Suprapubic skin (tissue), 4 donors: ENCODE data around the gene TYW1. TPM values are rescaled to one million over a fixed set of nuclear protein-coding genes. Genes with fewer than 3 reads are reported as not detected.
"Not testable (repeated sequence)": the region's sequence is repeated elsewhere in the genome, so short reads cannot be mapped to it uniquely, and the experiment has no call there.

ENCODE experiments used
- DNase-seq, 2 donors: peaks; one replicate each; pipeline ENCODE4 v3.0.0-alpha.2; 2019; ENCODE audit warnings: low spot score in 2 of 2
- H3K27ac ChIP-seq: fragments of 200-600 bp; sonication (generic); one replicate; pipeline ENCODE4 v1.5.1; 2019
- H3K27me3 ChIP-seq: fragments of 200-600 bp; sonication (generic); one replicate; pipeline ENCODE4 v1.5.1; 2019
- H3K36me3 ChIP-seq: fragments of 200-600 bp; sonication (generic); one replicate; pipeline ENCODE4 v1.5.1; 2019
- H3K4me1 ChIP-seq: fragments of 200-600 bp; sonication (generic); one replicate; pipeline ENCODE4 v1.5.1; 2019
- H3K4me3 ChIP-seq: fragments of 200-600 bp; sonication (generic); one replicate; pipeline ENCODE4 v1.5.1; 2019; ENCODE audit warnings: mild to moderate bottlenecking
- H3K9me3 ChIP-seq: fragments of 200-600 bp; sonication (generic); one replicate; pipeline ENCODE4 v1.5.1; 2019
- CTCF ChIP-seq, 2 donors: fragments of 200-600 bp in 1 of 2; fragments of 450-650 bp in 1 of 2; sonication (generic) in 1 of 2; IDR thresholded peaks; one replicate each; pipeline ENCODE4 v1.5.1; 2016 to 2019; ENCODE audit warnings: antibody characterized with exemption in 2 of 2, mild to moderate bottlenecking in 1 of 2, moderate library complexity in 1 of 2
- EP300 ChIP-seq: sonication (generic); formaldehyde crosslinking; IDR thresholded peaks from one replicate; pipeline ENCODE4 v1.6.1; 2017; ENCODE audit warnings: antibody characterized with exemption
- POLR2A ChIP-seq, 2 donors: fragments of 450-650 bp; IDR thresholded peaks; one replicate each; pipeline ENCODE4 v1.6.1; 2017; ENCODE audit warnings: antibody characterized with exemption in 2 of 2, mild to moderate bottlenecking in 2 of 2, moderate library complexity in 2 of 2
- POLR2AphosphoS5 ChIP-seq, 3 donors: sonication (generic); formaldehyde crosslinking; IDR thresholded peaks; one replicate each; pipeline ENCODE4 v1.6.1; 2017; ENCODE audit warnings: antibody characterized with exemption in 3 of 3
- WGBS: methylation state at CpG from one replicate; pipeline ENCODE4 v1.1.5; 2018; 5-methylcytosine and 5-hydroxymethylcytosine counted together
- total RNA-seq, 4 donors: library from RNA; depleted of rRNA; stranded (reverse); fragments of >200 nt; gene quantifications; one replicate each; pipeline ENCODE4 v1.1.0, GENCODE V29; 2016

Gene TYW1, protein sequence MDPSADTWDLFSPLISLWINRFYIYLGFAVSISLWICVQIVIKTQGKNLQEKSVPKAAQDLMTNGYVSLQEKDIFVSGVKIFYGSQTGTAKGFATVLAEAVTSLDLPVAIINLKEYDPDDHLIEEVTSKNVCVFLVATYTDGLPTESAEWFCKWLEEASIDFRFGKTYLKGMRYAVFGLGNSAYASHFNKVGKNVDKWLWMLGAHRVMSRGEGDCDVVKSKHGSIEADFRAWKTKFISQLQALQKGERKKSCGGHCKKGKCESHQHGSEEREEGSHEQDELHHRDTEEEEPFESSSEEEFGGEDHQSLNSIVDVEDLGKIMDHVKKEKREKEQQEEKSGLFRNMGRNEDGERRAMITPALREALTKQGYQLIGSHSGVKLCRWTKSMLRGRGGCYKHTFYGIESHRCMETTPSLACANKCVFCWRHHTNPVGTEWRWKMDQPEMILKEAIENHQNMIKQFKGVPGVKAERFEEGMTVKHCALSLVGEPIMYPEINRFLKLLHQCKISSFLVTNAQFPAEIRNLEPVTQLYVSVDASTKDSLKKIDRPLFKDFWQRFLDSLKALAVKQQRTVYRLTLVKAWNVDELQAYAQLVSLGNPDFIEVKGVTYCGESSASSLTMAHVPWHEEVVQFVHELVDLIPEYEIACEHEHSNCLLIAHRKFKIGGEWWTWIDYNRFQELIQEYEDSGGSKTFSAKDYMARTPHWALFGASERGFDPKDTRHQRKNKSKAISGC
- total RNA-seq, result 10 to 100 TPM; 14.4 to 39.2 (median 19.9) TPM

DNA sequence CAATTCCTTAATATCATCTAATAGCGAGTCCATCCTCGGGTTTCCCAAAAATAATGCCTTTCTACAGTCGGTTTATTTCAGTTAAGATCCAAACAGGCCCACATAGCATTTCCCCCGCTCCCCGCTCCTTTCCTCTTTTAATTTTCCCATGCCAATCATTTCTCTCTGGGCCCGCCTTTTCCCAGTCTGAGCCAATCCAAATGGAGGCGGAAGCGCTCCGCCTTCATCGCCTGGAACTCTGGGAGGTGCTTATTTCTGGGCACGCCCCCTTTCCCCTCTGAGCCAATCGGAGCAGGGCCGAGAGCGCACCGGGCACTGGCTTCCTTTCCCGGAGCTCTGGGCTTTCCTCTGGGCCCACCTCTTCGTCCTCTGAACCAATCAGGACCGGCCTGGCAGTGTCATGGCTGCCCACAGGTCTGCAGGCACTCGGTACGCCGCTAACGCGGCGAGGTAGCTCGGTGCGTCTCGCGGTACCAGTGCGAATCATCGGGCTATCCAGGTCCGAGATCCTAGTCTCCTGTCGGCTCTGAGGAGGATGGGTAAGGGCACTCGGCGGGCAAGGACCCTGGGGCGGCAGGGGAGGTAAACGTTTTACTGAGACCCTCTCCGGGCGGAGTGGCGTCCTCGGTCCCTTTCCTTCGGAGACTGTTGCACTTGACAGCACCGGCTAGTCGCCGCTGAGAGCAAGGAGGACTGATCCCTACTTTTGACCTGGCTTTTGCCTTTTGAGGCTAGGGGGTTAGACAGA is at the start of gene TYW1:
Gene TYW1, plus strand, starts transcription at position 390 of the 748 bp plus-strand sequence. Its CDS starts 146 bp downstream, at position 536.
- not testable (repeated sequence) for H3K27me3 ChIP-seq, H3K9me3 ChIP-seq
- peak; percentile 99 for DNase-seq
- peak in 1 of 3 donors; percentile 13 for TF ChIP-seq POLR2AphosphoS5 (IDR thresholded peaks at IDR 0.05)
- H3K4me1 ChIP-seq, result peaks cover 29% of the 10 kb centered on the region
- peak within 1 kb of the TSS; percentile 93 for H3K4me3 ChIP-seq
- WGBS, result 0% methylated on average over 28 of the region's 44 CpGs
- peaks cover 21% of the 10 kb centered on the region for H3K36me3 ChIP-seq
- H3K27ac ChIP-seq, result peak within 1 kb of the TSS; percentile 100

DNA sequence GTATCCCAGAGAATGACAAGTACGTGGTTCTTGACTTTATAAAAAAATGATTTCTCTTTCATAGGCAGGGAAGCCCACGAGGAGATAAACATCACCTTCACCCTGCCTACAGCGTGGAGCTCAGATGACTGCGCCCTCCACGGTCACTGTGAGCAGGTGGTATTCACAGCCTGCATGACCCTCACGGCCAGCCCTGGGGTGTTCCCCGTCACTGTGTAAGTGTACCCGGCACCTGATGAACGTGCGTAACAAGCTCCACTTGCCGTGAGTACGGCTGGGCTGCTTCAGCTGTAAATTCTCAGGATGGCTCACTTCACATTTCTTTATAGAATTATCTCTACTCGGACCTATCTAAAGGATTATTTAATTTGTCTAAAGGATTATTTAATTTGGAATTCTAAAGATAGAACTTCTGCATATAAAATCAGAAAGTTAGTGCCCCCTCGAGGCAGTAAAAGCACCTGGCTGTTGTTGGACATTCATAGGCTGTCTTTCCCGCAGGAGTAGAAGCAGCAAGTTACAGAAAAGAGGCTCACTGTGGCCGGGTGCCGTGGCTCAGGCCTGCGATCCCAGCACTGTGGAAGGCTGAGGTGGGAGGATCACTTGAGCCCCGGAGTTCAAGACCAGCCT is 48.0 kb upstream of the TYW1 start:
- no peak overlapping the region for H3K4me3 ChIP-seq
- H3K36me3 ChIP-seq, result peaks cover 97% of the 10 kb centered on the region
- WGBS, result 85% methylated on average over 19 of the region's 19 CpGs
- TF ChIP-seq POLR2A (IDR thresholded peaks at IDR 0.05) (no peak), POLR2AphosphoS5 (IDR thresholded peaks at IDR 0.05) (no peak), CTCF (IDR thresholded peaks at IDR 0.05) (no peak), EP300 (no peak)
- H3K9me3 ChIP-seq, result no peaks in the 10 kb centered on the region
- H3K27ac ChIP-seq, result no peak overlapping the region
- H3K27me3 ChIP-seq, result no peaks in the 10 kb centered on the region
- no peaks in the 10 kb centered on the region for H3K4me1 ChIP-seq
- DNase-seq, result no peak

DNA sequence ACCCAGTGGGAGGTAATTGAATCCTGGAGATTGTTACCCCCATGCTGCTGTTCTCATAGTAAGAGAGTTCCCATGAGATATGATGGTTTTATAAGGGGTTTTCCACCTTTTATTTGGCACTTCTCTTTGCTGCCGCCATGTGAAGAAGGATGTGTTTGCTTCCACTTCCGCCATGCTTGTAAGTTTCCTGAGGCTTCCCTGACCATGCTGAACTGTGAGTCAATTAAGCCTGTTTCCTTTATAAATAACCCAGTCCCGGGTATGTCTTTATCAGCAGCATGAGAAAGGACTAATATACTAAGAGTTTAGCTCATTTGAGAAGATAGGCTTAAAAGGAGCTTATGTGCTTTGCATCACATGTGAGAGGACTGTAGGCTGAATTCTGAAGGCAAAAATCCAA is 46.3 kb upstream of the TYW1 start:
- Histone ChIP-seq H3K9me3 (no peaks in the 10 kb centered on the region), H3K36me3 (peaks cover 96% of the 10 kb centered on the region), H3K27me3 (no peaks in the 10 kb centered on the region), H3K4me1 (no peaks in the 10 kb centered on the region), H3K27ac (no peak overlapping the region), H3K4me3 (no peak overlapping the region)
- TF ChIP-seq CTCF (IDR thresholded peaks at IDR 0.05), result no peak
- TF ChIP-seq POLR2A (IDR thresholded peaks at IDR 0.05), result no peak
- no peak for TF ChIP-seq EP300
- TF ChIP-seq POLR2AphosphoS5 (IDR thresholded peaks at IDR 0.05), result no peak
- WGBS, result 82% methylated on average over 3 of the region's 3 CpGs
- DNase-seq, result no peak

DNA sequence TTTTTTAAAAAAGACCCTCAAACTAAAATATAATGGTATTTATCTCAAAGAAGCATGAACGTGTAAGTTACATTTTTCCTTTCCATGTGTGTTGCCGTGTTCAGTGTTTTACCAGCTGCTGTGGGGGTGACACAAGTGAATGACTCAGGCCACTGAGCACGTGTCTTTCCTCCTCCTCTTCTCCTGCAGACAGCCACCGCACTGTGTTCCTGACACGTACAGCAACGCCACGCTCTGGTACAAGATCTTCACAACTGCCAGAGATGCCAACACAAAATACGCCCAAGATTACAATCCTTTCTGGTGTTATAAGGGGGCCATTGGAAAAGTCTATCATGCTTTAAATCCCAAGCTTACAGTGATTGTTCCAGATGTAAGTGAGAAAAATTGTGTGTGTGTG is 45.9 kb upstream of the TYW1 start:
- no peak for DNase-seq
- Histone ChIP-seq H3K27ac (no peak overlapping the region), H3K4me1 (no peaks in the 10 kb centered on the region), H3K27me3 (no peaks in the 10 kb centered on the region), H3K4me3 (no peak overlapping the region), H3K36me3 (peaks cover 96% of the 10 kb centered on the region), H3K9me3 (no peaks in the 10 kb centered on the region)
- no peak for TF ChIP-seq EP300
- TF ChIP-seq POLR2AphosphoS5 (IDR thresholded peaks at IDR 0.05), result no peak
- no peak for TF ChIP-seq CTCF (IDR thresholded peaks at IDR 0.05)
- no peak for TF ChIP-seq POLR2A (IDR thresholded peaks at IDR 0.05)
- WGBS, result 91% methylated on average over 8 of the region's 8 CpGs

DNA sequence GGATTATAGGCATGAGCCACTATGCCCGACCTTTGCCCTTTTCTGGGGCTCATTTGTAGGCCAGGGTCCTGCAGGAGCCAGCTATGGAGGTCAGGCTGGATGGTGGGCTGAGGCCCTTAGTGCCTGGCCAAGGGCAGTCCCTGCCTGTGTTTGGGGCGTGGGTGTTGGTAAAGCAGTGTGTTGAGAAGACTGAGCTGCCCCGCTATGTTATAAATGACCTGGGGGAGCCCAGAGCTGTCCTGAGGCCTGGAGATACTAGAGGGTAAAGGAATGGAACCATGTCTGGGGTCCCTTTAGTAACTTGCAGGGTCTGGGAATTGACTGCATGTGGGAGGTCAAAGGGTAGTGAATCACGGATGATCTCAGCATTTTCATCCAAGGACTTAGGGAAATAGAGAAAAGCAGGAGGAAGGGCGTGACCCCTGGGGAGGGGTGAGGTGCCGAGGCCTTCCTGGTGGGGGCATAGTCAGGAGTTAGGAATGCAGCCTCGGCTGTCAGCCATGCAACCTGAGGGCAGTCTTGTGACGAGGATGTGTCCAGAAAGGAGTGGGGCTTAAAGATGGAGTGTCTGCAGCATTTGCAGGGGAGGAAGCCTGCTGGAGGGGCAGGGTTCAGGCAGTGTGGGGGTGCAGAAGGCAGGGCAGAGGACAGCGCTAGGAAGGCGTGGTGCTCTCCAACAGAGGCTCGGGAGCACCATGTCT is 44.1 kb upstream of the TYW1 start:
- Histone ChIP-seq H3K4me1 (no peaks in the 10 kb centered on the region), H3K9me3 (no peaks in the 10 kb centered on the region), H3K36me3 (peaks cover 95% of the 10 kb centered on the region), H3K27ac (no peak overlapping the region), H3K27me3 (no peaks in the 10 kb centered on the region), H3K4me3 (no peak overlapping the region)
- WGBS, result 54% methylated on average over 9 of the region's 11 CpGs
- DNase-seq, result no peak
- no peak for TF ChIP-seq EP300
- no peak for TF ChIP-seq POLR2A (IDR thresholded peaks at IDR 0.05)
- no peak for TF ChIP-seq CTCF (IDR thresholded peaks at IDR 0.05)
- no peak for TF ChIP-seq POLR2AphosphoS5 (IDR thresholded peaks at IDR 0.05)
